Smooth muscle cell (in vitro differentiated cells): ENCODE results near the gene CEP192. TPM values are rescaled to one million over a fixed set of nuclear protein-coding genes. Genes with fewer than 3 reads are reported as not detected.

Source experiments
- DNase-seq: peaks from one replicate; lab custom pipeline; 2025; ENCODE audit not compliant: unreplicated experiment; lab: John Stamatoyannopoulos, UW
- H2AFZ ChIP-seq: fragments of 200-600 bp; sonication (generic); 2 replicates; pipeline ENCODE4 v1.6.0; 2016; ENCODE audit warnings: antibody characterized with exemption, low read depth, mild to moderate bottlenecking
- H3F3A ChIP-seq: fragments of 200-600 bp; sonication (generic); 2 replicates; pipeline ENCODE4 v1.6.0; 2017; ENCODE audit warnings: antibody characterized with exemption, low read depth
- H3K27ac ChIP-seq: fragments of 200-600 bp; sonication (generic); 2 replicates; pipeline ENCODE4 v1.5.1; 2016; ENCODE audit warnings: low read depth, mild to moderate bottlenecking
- H3K27me3 ChIP-seq: fragments of 200-600 bp; sonication (generic); 2 replicates; pipeline ENCODE4 v1.6.1; 2016; ENCODE audit warnings: low read depth, mild to moderate bottlenecking
- H3K36me3 ChIP-seq: fragments of 200-600 bp; sonication (generic); 2 replicates; pipeline ENCODE4 v1.5.1; 2016; ENCODE audit warnings: low read depth
- H3K4me1 ChIP-seq: fragments of 200-600 bp; sonication (generic); 2 replicates; pipeline ENCODE4 v1.5.1; 2016; ENCODE audit warnings: low read depth
- H3K4me2 ChIP-seq: fragments of 200-600 bp; sonication (generic); 2 replicates; pipeline ENCODE4 v1.6.0; 2016; ENCODE audit warnings: mild to moderate bottlenecking
- H3K4me3 ChIP-seq: fragments of 200-600 bp; sonication (generic); 2 replicates; pipeline ENCODE4 v1.5.1; 2016; ENCODE audit warnings: mild to moderate bottlenecking
- H3K79me2 ChIP-seq: fragments of 200-600 bp; sonication (generic); 2 replicates; pipeline ENCODE4 v1.6.0; 2016; ENCODE audit warnings: low read depth, mild to moderate bottlenecking
- H3K9ac ChIP-seq: fragments of 200-600 bp; sonication (generic); 2 replicates; pipeline ENCODE4 v1.6.0; 2016; ENCODE audit warnings: low read depth
- H3K9me3 ChIP-seq: fragments of 200-600 bp; sonication (generic); replicated peaks from 2 replicates; pipeline ENCODE4 v1.5.1; 2016; ENCODE audit warnings: low read depth
- H4K20me1 ChIP-seq: fragments of 200-600 bp; sonication (generic); 2 replicates; pipeline ENCODE4 v1.6.0; 2016; ENCODE audit warnings: low read depth
- WGBS: methylation state at CpG from one replicate; pipeline ENCODE4 v1.1.7; 2016; ENCODE audit warnings: low lambda C conversion rate; 5-methylcytosine and 5-hydroxymethylcytosine counted together
- polyA plus RNA-seq: library from polyadenylated mRNA; unstranded; fragments of >200 nt; fragmentation: Nextera tagmentation; extraction: Ambion mirVana; gene quantifications from 2 replicates; pipeline ENCODE4 v1.2.1, GENCODE V29; 2016
- total RNA-seq: library from RNA; depleted of rRNA; stranded (reverse); fragments of >200 nt; gene quantifications from 2 replicates; pipeline ENCODE4 v1.2.3, GENCODE V29; 2014
- TF ChIP-seq, protein P1 (sequence below): fragments of 200-600 bp; sonication (generic); IDR thresholded peaks from 2 replicates; pipeline ENCODE4 v1.5.1; 2017; ENCODE audit warnings: borderline replicate concordance, mild to moderate bottlenecking, antibody characterized with exemption; ENCODE audit not compliant: insufficient read depth, poor library complexity, severe bottlenecking

CEP192 gene
- total and polyA plus RNA-seq, 2 experiments from 2014 or later: 4.1 to 22.2 TPM

DNA sequence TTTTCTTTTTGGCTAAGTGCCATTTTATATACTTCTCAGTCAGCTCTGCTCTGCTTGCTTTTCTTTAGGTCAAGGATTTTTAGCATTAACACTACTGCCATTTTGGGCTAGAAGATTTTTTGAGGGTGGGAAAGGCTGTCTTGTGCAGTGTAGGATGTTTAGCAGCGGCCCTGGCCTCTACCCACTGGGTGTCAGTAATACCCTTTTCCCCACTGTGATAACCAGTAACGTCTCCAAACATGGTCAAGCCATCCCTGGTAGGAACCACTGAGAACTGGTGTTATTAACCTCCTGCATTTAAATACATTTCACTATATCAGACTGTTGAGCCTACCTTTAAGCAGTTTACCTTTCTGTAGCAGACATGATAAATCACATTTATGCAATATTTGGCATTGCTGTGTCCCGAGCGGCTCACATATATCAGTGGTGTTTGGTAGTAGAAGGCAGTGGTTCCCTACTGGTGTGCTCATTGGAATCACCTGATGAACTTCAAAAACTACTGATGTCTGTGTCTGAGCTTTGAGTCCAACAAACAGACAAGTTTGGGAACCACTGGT, 70.5 kb downstream of the CEP192 start:
- WGBS: 93% methylated on average over 4 of the region's 4 CpGs
- Histone ChIP-seq H3K4me1 (no peaks in the 10 kb centered on the region), H3K9me3 (no peaks in the 10 kb centered on the region), H3F3A (no peaks in the 10 kb centered on the region), H3K27ac (no peak overlapping the region), H3K36me3 (peaks cover 5% of the 10 kb centered on the region), H3K79me2 (no peaks in the 10 kb centered on the region), H3K9ac (no peak overlapping the region), H2AFZ (no peak overlapping the region), H3K4me3 (no peak overlapping the region), H3K4me2 (no peak overlapping the region), H3K27me3 (no peaks in the 10 kb centered on the region), H4K20me1 (no peaks in the 10 kb centered on the region)
- TF ChIP-seq, protein P1, sequence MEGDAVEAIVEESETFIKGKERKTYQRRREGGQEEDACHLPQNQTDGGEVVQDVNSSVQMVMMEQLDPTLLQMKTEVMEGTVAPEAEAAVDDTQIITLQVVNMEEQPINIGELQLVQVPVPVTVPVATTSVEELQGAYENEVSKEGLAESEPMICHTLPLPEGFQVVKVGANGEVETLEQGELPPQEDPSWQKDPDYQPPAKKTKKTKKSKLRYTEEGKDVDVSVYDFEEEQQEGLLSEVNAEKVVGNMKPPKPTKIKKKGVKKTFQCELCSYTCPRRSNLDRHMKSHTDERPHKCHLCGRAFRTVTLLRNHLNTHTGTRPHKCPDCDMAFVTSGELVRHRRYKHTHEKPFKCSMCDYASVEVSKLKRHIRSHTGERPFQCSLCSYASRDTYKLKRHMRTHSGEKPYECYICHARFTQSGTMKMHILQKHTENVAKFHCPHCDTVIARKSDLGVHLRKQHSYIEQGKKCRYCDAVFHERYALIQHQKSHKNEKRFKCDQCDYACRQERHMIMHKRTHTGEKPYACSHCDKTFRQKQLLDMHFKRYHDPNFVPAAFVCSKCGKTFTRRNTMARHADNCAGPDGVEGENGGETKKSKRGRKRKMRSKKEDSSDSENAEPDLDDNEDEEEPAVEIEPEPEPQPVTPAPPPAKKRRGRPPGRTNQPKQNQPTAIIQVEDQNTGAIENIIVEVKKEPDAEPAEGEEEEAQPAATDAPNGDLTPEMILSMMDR: no peak
- no peak for DNase-seq

DNA sequence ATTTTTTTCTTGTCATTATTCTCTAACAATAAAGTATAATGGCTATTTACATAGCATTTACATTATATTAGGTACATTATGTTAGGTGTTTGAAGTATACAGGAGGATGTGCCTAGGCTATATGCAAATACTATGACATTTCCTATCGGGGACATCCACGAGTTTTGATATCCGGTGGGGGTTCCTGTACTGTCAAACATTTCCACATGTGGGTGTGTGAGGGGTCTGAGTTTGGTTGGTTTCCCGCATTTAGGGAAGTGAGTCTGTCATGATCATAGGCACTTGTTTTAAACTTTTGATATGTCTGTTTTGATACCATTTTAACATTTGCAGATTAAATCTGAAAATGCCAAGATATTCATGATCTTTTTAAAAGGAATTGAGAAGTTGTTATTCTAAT, 76.0 kb downstream of the CEP192 start:
- Histone ChIP-seq H3K4me2 (no peak overlapping the region), H3K4me1 (no peaks in the 10 kb centered on the region), H3K79me2 (no peaks in the 10 kb centered on the region), H3K4me3 (no peak overlapping the region), H4K20me1 (no peaks in the 10 kb centered on the region), H3F3A (no peaks in the 10 kb centered on the region), H3K27ac (no peak overlapping the region), H2AFZ (no peak overlapping the region), H3K36me3 (peaks cover 7% of the 10 kb centered on the region), H3K9me3 (no peaks in the 10 kb centered on the region), H3K9ac (no peak overlapping the region), H3K27me3 (no peaks in the 10 kb centered on the region)
- WGBS: 67% methylated on average over 4 of the region's 4 CpGs
- TF ChIP-seq, protein P1: no peak
- no peak for DNase-seq

DNA sequence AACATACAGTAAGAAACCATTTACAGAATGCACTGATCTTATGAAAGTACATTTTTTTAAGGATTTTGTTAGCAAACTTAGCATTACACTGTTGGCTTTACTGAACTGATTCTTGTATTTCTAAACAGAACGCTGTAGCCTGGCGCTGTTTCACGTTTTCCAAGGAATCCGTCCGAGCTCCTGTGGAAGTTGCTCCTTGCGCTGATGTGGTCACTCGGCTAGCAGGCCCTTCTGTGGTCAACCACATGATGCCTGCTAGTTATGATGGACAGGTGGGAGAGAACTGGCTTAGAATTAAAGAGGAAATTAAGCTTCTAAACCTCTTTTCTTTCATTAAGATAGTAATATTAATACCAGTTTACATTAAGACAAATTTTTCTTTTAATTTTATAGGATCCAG, 76.8 kb downstream of the CEP192 start:
- TF ChIP-seq, protein P1: no peak
- H3K9ac ChIP-seq: no peak overlapping the region
- H3K79me2 ChIP-seq: no peaks in the 10 kb centered on the region
- no peak for DNase-seq
- 88% methylated on average over 7 of the region's 7 CpGs for WGBS
- H3K27me3 ChIP-seq: no peaks in the 10 kb centered on the region
- H3K4me2 ChIP-seq: no peak overlapping the region
- no peaks in the 10 kb centered on the region for H3K9me3 ChIP-seq
- peaks cover 7% of the 10 kb centered on the region for H3K36me3 ChIP-seq
- no peaks in the 10 kb centered on the region for H4K20me1 ChIP-seq
- no peaks in the 10 kb centered on the region for H3F3A ChIP-seq
- no peak overlapping the region for H2AFZ ChIP-seq
- H3K27ac ChIP-seq: no peak overlapping the region
- no peak overlapping the region for H3K4me3 ChIP-seq
- H3K4me1 ChIP-seq: no peaks in the 10 kb centered on the region

DNA sequence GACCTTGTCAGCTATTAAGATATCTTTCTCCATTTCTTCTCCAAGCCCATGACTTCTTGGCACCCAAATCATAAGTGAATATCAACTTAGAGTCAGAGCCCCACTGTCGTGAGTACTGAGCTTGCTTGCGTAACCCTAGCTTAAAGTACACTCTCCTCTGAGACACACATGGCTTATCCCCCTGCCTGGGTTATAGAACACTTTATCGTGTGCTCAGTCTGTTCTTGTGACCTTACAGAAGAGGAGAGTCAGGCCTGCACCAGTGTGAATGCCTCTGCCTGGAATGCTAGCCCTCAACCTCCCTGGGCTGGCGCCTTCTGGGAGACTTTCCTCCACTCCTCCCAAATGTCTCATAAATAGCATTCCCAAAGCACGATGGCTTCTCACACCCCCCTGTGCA, 79.3 kb downstream of the CEP192 start:
- Histone ChIP-seq H3K4me3 (no peak overlapping the region), H3F3A (no peaks in the 10 kb centered on the region), H3K4me1 (no peaks in the 10 kb centered on the region), H3K4me2 (no peak overlapping the region), H3K36me3 (peaks cover 7% of the 10 kb centered on the region), H3K79me2 (no peaks in the 10 kb centered on the region), H3K27me3 (no peaks in the 10 kb centered on the region), H2AFZ (no peak overlapping the region), H3K27ac (no peak overlapping the region), H3K9me3 (no peaks in the 10 kb centered on the region), H3K9ac (no peak overlapping the region), H4K20me1 (no peaks in the 10 kb centered on the region)
- WGBS: 81% methylated on average over 5 of the region's 5 CpGs
- no peak for DNase-seq
- TF ChIP-seq, protein P1: no peak
